ENCODE measurements around the gene KLHL28. TPM values are rescaled to one million over a fixed set of nuclear protein-coding genes. Genes with fewer than 3 reads are reported as not detected.

KLHL28 gene
- 48.1 TPM for total RNA-seq

DNA sequence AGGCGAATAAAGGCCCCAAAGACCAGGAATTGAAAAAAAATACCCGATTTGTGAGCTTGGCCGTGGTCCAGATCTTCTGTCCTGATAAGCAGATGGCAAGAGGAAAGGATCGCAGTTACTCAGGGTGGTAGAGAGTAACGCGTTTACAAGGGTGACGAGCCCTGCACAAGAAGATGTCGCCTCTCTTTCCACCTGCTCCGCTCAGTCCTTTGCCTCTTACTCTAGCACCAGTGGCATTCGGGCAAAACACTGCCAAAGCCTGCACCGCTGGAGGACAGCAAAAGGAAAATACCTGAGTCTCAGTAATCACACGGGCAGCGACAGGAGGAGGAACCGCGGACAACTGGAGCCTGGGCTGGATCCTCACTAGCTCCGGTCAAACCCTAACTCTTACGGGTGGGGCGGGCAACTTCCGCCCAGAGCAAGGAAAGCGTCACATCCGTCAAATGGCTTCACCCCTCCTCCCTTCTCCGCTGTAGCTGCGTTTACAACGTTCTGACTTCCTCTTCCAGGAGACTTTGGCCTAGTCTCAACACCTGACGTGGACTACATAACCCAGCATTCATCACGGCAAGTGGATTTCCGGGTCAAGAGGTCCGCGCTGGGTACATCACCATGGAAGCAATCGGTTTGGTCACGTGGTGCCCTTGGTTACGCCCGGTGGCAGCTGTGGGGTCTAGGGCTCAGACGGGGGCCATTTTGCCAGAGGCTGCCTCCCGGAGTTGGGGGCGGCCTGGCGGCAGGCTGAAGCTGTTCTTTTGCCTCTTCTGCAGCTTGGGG lies at the start of gene KLHL28, which contains the start of gene TOGARAM1:
Gene KLHL28, minus strand, starts transcription at position 394 of the 780 bp plus-strand sequence. CDS start 16,019 bp downstream, outside the sequence.
Gene TOGARAM1, plus strand, starts transcription at position 637 of the 780 bp plus-strand sequence. CDS start 232 bp downstream, outside the sequence.
- peak; percentile 98 for FAIRE-seq

GRCh38 chr14:45003924-45004323 lies 42.2 kb upstream of the KLHL28 start:
- DNase-seq (ENCODE audit: low spot score in 2 of 2) (no peak), FAIRE-seq (no peak)

More for the DNA sequence above, at the start of gene KLHL28, which contains the start of gene TOGARAM1:
- DNase-seq (ENCODE audit: low spot score in 2 of 2), result peak; percentile 77 to 92

GRCh38 chr14:44995770-44996294 lies 34.1 kb upstream of the KLHL28 start:
- FAIRE-seq (no peak), DNase-seq (ENCODE audit: low spot score in 2 of 2) (no peak)

- peak in 1 of 2 donors; percentile 6 for DNase-seq (ENCODE audit: low spot score in 2 of 2)
Observed at GRCh38 chr14:44995196-44995595, 33.4 kb upstream of the KLHL28 start.

DNA sequence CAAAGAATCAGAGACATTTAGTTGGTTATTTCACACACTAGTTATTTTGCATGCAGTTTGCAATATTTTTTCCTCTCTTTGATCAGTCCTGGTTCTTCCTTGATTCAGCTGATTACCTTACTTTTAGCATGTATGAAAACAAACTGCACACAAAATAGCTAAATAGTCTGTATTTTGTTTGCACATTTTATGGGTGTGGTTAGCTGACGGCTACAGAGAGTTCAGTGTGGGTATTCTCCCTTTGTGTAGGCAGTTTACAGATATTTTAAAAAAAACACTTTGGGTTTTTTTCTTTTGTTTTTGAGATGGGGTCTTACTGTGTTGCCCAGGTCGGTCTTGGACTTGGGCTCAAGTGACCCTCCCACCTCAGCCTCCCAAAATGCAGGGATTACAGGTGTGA lies 28.8 kb upstream of the KLHL28 start:
- FAIRE-seq (no peak), DNase-seq (ENCODE audit: low spot score in 2 of 2) (no peak)

More at GRCh38 chr14:44995196-44995595, 33.4 kb upstream of the KLHL28 start:
- peak; percentile 75 for FAIRE-seq

DNA sequence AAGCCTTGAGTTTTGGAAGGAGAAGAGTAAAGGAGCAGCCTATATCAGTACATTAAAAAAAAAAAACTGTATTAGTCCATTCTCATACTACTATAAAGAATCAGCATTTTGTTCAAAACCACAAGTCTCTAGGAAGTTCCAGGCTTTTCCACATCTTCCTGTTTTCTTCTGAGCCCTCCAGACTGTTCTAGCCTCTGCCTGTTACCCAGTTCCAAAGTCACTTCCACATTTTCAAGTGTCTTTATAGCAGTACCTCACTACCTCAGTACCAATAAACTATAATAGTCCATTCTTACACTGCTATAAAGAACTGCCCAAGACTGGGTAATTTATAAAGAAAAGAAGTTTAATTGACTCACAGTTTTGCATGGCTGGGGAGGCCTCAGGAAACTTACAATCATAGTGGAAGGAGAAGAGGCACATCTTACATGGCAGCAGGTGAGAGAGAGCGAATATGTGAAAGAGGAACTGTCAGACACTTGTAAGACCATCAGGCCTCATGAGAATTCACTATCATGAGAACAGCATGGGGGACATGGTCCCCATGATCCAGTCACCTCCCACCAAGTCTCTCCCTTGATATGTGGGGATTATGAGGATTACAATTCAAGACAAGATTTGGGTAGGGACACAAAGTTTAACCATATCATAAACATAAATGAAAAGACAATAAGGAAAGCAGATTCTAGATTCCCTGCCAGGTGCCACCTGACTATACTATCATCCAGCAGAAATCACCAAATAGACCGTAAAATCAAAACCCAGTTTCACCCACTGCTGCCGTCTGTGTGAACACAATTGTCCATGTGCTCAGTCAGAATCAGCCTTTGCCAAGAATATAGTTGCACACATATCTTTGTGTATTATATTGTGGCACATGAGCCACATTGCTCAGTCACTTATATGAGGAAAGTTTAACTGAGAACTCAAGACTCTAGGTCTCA lies 28.0 kb upstream of the KLHL28 start:
- FAIRE-seq (no peak), DNase-seq (ENCODE audit: low spot score in 2 of 2) (no peak)

GRCh38 chr14:44988694-44989093 lies 26.9 kb upstream of the KLHL28 start:
- DNase-seq (ENCODE audit: low spot score in 2 of 2) (no peak), FAIRE-seq (no peak)

DNA sequence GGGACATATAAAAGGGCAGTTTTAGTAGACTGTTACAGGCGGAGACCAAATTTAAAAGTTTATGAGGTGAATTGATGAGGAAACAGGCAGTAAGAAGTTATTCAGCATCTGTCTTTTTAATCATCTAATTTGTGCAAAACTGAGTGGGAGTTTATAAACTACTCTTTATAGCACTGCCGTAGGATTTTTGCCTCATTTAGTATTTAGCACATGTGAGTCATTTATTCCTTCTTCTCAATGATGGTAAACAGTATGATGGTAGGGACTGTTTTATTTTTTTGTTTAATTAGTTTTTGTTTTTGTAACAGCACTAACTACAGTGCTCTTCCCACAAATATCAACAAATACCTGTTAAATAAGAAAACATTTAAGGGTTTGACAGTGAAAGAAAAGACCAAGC lies 20.8 kb upstream of the KLHL28 start:
- FAIRE-seq, result no peak
- DNase-seq (ENCODE audit: low spot score in 2 of 2), result no peak

DNA sequence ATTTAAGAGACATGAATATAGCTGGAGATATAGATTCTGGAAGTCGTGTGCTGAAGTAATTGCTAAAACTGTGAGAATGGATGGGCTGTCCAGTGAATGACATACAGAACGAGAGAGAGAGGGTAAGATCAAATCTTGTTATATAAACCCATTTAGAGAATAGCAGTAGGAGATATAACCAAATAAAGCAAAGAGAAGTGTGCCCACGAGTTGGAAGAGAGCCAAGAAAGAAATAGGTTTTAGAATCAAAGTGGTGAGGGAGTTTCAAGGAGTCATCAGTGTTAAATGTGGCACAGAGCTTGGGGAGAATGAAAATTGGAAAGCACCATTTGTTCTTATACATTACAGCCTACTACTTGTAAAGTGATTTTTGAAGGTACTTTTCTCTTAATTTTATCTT lies 19.5 kb upstream of the KLHL28 start:
- FAIRE-seq (no peak), DNase-seq (ENCODE audit: low spot score in 2 of 2) (no peak)

GRCh38 chr14:44979740-44980356 lies 18.1 kb upstream of the KLHL28 start:
- DNase-seq (ENCODE audit: low spot score in 2 of 2) (no peak), FAIRE-seq (no peak)

DNA sequence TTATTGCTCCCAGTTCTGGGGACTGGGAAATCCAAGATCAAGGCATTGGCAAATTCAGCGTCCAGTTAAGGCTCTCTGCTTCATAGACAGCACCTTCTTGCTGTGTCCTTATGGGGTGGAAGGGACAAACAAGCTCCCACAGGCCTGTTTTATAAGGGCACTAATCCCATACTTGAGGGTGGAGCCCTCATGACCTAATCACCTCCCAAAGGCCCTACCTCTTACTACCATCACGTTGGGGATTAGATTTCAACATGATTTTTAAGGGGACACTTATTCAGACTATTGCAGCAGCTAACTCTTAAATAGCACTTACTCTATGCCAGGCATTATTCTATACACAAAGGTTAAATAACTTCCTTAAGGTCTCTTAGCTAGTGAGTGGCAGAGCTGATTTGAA lies 17.5 kb upstream of the KLHL28 start:
- FAIRE-seq (no peak), DNase-seq (ENCODE audit: low spot score in 2 of 2) (no peak)

DNA sequence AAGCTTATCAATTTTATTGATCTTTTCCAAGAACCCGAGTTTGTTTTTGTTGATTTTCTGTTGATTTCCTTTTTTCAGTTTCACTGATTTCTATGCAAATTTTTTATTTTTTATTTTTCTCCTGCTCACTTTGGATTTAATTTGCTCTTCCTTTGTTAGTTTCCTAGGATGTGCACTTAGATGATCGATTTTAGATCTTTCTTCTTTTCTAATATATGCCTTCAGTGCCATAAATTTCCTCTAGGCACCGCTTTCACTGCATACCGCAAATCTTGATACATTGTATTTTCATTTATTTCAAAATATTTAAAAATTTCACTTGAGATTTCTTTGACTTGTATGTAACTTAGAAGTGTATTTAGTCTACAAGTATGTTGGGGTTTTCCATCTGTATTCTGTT lies 9.7 kb upstream of the KLHL28 start:
- no peak for DNase-seq (ENCODE audit: low spot score in 2 of 2)
- FAIRE-seq, result no peak

DNA sequence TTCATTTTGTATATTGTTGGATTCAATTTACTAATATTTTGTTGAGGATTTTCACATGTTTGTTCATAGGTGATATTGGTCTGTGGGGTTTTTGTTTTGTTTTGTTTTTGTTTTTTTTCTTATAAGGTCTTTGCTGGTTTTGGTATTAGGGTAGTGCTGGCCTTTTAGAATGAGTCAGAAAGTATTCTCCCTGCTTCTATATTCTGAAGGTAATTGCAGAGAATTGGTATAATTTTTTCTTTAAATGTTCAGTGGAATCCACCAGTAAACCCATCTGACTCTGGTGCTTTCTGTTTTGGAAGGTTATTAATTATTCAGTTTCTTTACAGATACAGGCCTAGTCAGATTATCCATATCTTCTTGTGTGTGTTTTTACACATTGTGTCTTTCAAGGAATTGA lies 9.2 kb upstream of the KLHL28 start:
- DNase-seq (ENCODE audit: low spot score in 2 of 2) (no peak), FAIRE-seq (no peak)

- FAIRE-seq, result no peak
- no peak for DNase-seq (ENCODE audit: low spot score in 2 of 2)
Observed at GRCh38 chr14:44968714-44969113, 7.0 kb upstream of the KLHL28 start.

- no peak for FAIRE-seq
- DNase-seq (ENCODE audit: low spot score in 2 of 2), result no peak
Observed at GRCh38 chr14:44966601-44967336, 5.0 kb upstream of the KLHL28 start.

DNA sequence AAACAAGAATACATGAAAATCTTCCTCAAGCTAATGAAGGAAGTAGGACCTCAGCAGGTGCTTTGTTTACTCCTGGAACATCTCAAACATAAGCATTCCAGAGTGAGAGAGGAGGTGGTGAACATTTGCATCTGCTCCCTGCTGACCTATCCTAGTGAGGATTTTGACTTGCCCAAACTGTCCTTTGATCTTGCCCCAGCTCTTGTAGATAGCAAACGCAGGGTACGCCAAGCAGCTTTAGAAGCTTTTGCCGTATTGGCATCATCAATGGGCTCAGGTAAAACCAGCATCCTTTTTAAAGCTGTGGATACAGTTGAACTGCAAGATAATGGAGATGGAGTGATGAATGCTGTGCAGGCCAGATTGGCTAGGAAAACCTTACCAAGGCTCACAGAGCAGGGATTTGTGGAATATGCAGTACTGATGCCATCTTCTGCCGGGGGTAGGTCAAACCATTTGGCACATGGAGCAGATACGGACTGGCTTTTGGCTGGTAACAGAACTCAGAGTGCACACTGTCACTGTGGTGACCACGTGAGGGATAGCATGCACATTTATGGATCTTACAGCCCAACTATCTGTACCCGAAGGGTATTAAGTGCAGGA lies 2.1 kb upstream of the KLHL28 start:
- FAIRE-seq (no peak), DNase-seq (ENCODE audit: low spot score in 2 of 2) (no peak)

DNA sequence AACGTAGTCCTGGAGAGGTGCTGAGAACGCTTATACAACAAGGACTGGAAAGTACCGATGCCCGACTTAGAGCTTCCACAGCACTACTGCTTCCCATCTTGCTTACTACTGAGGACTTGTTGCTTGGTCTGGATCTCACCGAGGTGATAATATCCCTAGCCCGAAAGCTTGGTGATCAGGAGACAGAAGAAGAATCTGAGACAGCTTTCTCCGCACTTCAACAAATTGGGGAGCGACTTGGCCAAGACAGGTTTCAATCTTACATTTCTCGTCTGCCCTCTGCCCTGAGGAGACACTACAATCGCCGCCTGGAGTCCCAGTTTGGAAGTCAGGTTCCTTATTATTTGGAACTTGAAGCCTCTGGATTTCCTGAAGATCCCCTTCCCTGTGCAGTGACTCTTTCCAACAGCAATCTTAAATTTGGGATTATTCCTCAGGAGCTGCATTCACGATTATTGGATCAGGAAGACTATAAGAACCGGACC lies 1.3 kb upstream of the KLHL28 start:
- DNase-seq (ENCODE audit: low spot score in 2 of 2), result no peak
- FAIRE-seq, result no peak

GRCh38 chr14:44962334-44963043 lies 742 bp upstream of the KLHL28 start:
- no peak for FAIRE-seq
- DNase-seq (ENCODE audit: low spot score in 2 of 2), result peak in 1 of 2 donors; percentile 5
